Measurements from ENCODE around the gene COX8C.

The COX8C gene, protein sequence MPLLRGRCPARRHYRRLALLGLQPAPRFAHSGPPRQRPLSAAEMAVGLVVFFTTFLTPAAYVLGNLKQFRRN

GRCh38 chr14:93346926-93347721 lies at the start of gene COX8C:
COX8C (plus strand) TSS chr14:93347182; CDS start chr14:93347269, 87 bp downstream.
- DNase-seq (ENCODE audit: low read depth, low spot score), result no peak

DNA sequence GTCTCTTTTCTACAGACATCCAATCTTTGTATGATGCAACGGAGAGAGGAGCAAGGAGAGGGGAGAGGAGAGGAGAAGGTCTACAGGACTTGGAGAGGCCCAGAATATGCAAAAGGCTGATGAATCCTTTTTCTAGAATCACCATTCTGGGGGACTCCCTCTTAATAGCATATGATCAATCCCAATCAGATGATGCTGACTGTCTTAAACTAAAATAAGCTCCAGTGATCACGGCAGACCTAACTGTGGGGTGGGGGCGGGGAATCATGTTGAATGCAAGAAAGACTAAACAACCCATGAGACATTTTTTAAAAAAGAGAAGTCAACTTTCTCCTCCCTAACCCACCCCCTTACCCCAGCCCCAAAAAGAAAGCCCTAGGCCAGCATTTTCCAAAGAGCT lies 47.6 kb upstream of the COX8C start:
- no peak for DNase-seq (ENCODE audit: low read depth, low spot score)

DNA sequence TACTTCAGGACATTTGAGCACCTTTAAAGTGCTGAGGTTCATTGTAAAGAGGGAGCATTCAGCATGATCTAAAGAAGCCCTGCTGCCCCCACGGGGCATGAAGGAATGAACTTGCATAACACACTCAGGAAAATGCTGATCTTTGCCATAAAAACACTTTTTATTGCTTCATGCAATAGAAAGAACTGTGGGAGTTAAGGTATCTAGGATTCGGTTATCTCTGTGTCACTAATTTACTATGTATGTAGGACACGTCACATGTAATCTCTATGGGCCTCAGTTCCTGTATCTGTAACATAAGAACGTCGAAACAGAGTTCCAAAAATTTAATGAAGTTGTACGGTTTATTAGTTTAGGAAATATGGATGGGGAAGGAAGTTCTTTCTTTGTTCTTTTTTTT lies 47.1 kb upstream of the COX8C start:
- no peak for DNase-seq (ENCODE audit: low read depth, low spot score)

GRCh38 chr14:93301821-93302447 lies 45.0 kb upstream of the COX8C start:
- DNase-seq (ENCODE audit: low read depth, low spot score), result peak; percentile 91

DNA sequence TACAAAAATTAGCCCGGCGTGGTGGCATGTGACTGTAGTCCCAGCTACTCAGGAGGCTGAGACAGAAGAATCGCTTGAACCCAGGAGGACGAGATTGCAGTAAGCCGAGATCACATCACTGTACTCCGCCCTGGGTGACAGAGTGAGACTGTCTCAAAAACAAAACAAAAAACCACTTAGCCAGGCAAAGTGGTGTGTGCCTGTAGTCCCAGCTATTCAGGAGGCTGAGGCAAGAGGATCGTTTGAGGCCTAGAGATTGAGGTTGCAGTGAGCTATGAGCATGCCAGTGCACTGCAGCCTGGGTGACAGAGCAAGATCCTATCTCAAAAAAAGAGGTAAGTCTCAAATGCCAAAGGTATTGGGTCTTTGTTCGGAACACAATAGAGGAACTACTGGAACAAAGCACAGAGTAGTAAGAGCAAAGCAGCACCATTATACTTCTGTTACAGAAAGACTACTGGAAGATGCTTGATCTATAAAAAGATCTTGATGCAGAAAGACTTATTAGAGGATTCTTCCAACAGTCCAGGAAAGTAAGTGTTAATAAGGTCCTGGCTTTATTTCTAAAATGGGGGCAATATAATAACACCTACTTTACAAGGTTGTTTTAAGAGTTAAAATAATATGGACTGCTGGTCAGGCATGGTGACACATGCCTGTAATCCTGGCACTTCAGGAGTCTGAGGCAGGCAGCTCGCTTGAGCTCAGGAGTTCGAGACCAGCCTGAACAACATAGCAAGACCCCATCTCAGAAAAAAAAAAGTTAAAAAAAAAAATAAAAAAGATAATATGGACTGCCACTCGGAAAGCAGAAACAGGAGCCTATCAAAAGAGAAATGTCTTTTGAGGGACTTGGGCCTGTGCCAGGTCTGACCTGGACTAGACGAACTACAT lies 44.0 kb upstream of the COX8C start:
- DNase-seq (ENCODE audit: low read depth, low spot score), result no peak

DNA sequence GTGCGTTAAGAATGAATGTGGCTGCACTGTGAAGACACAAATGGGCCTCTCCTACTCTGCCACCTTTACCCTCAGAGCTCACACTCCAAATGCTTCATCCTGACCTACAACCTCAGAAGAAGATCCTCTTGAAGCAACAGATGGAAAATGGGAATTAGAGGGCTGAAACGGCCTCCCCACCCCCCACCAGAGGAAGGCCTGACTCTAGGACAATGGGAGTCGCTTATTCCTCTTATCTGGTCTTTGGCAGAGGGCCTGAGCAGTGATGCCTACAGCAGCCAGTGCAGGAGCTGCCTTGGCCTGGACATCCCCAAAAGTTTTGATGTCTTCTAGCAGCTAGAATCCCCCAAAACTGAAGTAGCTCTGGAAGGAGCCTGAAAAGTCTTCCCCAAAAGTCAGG lies 43.3 kb upstream of the COX8C start:
- DNase-seq (ENCODE audit: low read depth, low spot score), result no peak

DNA sequence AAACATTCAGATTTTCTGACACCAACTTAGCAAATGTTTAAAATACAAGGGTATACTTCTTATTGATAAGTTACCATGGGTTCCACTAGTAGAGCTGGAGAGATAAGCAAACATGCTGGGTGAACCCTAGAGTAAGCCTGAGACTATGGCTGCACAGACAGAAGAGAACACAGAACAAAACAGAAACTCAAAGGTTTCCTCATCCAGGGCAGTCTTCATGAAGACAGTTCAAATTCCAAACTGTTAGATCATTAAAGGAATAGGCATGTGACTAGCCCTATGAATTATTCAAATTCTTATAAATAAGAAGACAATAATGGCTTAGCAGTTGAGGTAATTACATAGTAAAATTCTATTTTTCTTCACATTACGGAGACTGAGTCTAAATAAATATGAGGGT lies 42.2 kb upstream of the COX8C start:
- no peak for DNase-seq (ENCODE audit: low read depth, low spot score)

- no peak for DNase-seq (ENCODE audit: low read depth, low spot score)
Measured at GRCh38 chr14:93305725-93306418, 41.1 kb upstream of the COX8C start.

GRCh38 chr14:93306812-93307211 lies 40.2 kb upstream of the COX8C start:
- no peak for DNase-seq (ENCODE audit: low read depth, low spot score)

DNA sequence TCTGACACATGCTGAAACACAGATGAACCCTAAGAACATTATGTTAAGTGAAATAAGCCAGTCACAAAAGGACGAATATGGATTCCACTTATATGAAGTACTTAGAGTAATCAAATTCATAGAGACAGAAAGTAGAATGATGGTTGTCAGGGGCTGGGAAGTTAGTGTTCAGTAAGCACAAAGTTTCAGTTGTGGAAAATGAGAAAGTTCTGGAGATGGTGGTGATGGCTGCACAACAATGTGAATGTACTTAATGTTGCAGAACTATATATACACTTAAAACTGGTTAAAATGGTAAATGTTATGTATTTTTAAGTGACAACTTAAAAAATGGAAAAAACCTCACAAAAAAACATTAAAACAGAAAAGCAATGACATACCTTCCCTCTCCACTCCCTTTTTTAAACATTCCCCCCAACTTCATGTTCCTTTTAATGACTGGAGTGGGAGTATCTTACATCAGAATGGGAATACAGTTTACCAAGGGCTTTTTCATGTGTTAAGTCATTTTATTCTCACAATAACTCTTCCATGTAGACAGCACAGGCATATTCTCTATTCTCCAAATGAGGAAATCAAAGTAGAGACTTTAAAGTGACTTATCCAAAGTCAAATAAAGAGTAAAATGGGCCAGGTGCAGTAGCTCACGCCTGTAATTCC lies 38.2 kb upstream of the COX8C start:
- DNase-seq (ENCODE audit: low read depth, low spot score), result no peak

DNA sequence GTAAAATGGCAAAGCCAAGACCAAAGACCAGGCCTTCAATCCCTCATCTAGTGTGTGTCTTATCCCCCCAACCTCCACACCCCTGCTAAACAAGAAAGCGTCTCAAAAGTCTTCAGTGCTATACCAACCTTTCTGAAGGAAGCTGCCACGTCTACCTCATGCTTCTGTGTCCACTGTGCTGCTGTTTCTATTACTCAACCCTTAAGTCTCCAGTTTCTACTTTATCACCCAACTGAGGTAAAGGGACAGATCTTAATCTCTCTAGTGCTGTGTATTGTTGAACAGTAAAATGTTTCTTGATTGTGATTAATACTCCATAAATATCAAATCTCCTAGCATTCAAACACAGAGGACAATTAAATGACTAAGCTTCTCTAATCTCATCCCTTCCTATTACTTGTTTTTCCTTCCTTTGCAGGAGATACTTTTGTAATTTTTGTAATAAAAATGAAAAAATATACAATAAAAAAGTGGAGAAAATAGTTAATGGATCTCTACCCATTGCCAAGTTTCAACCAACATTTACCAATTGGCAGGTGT lies 37.5 kb upstream of the COX8C start:
- DNase-seq (ENCODE audit: low read depth, low spot score), result no peak

GRCh38 chr14:93311082-93311481 lies 35.9 kb upstream of the COX8C start:
- no peak for DNase-seq (ENCODE audit: low read depth, low spot score)

- no peak for DNase-seq (ENCODE audit: low read depth, low spot score)
Measured at GRCh38 chr14:93315575-93315974, 31.4 kb upstream of the COX8C start.

DNA sequence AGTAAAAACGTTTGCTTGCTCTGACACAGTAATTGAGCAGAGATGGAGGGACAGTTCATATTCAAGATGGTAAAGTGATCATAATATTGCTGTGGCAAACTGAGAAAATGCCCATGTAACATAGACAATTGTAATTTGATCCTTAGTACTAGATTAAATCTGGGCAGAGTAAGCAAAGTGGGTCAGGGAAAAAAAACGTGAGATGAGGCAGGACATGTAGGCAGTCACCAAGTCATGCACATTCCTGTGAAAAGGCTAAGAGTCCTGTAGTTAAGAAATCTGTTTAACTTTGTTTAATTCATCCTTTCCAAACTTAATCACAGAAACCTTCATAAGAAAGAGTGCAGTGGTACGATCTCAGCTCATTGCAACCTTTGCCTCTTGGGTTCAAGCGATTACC lies 30.3 kb upstream of the COX8C start:
- no peak for DNase-seq (ENCODE audit: low read depth, low spot score)

DNA sequence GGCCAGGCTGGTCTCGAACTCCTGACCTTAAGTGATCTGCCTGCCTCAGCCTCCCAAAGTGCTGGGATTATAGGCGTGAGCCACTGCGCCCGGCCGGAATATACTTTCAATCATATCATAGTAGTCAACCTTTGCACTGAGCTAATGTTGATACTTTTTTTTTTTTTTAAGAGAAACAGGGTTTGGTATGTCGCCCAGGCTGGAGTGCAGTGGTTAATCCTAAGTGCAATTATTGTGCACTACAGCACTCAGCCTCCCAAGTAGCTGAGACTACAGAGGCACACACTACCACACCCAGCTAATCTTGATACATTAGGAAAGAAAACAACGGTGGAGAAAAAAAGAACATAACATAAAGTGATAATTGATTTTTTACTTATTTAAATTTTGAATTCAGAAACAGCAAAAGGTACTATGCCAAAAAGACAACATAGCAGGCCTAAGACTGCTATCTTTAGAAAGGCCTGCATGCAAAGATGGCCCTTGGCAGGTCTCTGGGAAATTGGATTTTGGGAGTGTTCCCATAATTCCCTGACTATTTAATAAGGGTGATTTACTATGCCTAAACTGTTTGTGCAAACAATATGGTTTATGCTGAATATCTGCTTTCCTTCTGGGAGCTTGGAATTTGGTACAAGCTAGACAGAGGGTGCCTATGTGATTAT lies 29.6 kb upstream of the COX8C start:
- no peak for DNase-seq (ENCODE audit: low read depth, low spot score)

DNA sequence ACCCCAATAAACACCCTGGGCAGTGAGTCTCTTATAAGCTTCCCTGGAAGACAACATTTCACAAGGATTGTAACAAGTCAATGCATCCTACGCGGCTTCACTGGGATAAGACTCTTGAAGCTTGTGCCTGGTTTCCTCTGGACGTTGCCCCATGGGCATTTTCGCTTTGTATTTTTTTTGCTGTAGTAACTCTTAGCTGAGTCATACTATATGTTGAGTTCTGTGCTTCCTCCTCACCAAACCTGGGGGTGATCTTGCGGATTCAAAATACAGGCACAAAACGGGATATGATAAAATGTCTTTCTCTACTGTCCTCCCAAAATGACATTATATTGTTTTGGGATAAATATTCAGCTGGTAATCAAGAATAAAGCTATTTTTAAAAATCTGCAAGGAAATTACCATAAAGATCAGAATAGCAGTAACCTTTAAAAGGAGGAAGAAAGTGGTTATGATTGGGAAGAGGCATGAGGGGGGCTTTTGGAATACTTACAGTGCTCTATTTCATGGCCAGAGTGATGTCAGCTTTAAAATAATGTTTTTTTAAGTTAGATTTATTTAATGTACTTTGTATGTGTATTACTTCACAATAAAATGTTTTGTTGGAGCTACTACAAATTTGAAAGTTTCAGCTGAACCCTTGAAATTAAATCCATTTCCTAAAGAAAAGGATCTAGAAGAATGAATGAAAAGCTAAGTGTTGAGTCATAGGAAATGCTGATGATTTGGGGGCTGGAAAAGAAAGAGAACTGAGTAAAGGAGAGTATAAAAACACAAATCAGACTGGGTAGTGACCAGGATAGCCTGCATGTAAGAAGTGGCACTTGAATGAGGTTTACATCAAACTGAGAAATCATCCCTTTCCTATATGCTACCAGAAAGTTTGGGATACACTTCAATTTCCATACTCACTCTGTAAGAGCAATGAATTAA lies 28.8 kb upstream of the COX8C start:
- peak; percentile 23 for DNase-seq (ENCODE audit: low read depth, low spot score)

GRCh38 chr14:93318927-93319326 lies 28.1 kb upstream of the COX8C start:
- DNase-seq (ENCODE audit: low read depth, low spot score), result peak; percentile 58

GRCh38 chr14:93319494-93319893 lies 27.5 kb upstream of the COX8C start:
- no peak for DNase-seq (ENCODE audit: low read depth, low spot score)

- no peak for DNase-seq (ENCODE audit: low read depth, low spot score)
Measured at GRCh38 chr14:93319958-93320357, 27.0 kb upstream of the COX8C start.

Measured in astrocyte of the hippocampus (primary cell).